HepG2 (cell line): ENCODE results near the gene VPS25. TPM values are rescaled to one million over a fixed set of nuclear protein-coding genes. Genes with fewer than 3 reads are reported as not detected.
A peak's percentile ranks its signal among the peaks of the same experiment; 100 is the strongest.

ENCODE experiments used
- CCDC6 ChIP-seq: sonication (generic); formaldehyde crosslinking; IDR thresholded peaks from 2 replicates; pipeline ENCODE4 v1.8.1; 2022; ENCODE audit warnings: mild to moderate bottlenecking, missing genetic modification reagents, moderate library complexity
- ESRRA ChIP-seq: sonication (generic); formaldehyde crosslinking; IDR thresholded peaks from 2 replicates; pipeline ENCODE4 v1.5.1; 2020; ENCODE audit warnings: mild to moderate bottlenecking, low read depth, missing genetic modification reagents
- GTF2F1 ChIP-seq: fragments of 150-350 bp; IDR thresholded peaks from 2 replicates; pipeline ENCODE4 v1.6.1; 2014; ENCODE audit warnings: low read length
- KDM2A ChIP-seq: sonication (generic); formaldehyde crosslinking; IDR thresholded peaks from 2 replicates; pipeline ENCODE4 v1.4.0; 2020; ENCODE audit warnings: low read depth, missing genetic modification reagents, borderline replicate concordance
- MYC ChIP-seq: sonication (generic); formaldehyde crosslinking; IDR thresholded peaks from 2 replicates; pipeline ENCODE4 v1.9.0; 2021; ENCODE audit warnings: missing genetic modification reagents, borderline replicate concordance
- SOX13 ChIP-seq, 3 experiments: fragments of 450-650 bp in 1 of 3; sonication (generic) in 1 of 3; formaldehyde crosslinking in 1 of 3; IDR thresholded peaks in 2 of 3; conservative IDR thresholded peaks in 1 of 3; 2 replicates each; pipeline versions ENCODE4 v1.5.0 to v1.6.1; 2016 to 2020; ENCODE audit warnings: antibody characterized with exemption in 1 of 3, mild to moderate bottlenecking in 1 of 3, missing compliant biosample characterization in 1 of 3, missing genetic modification reagents in 1 of 3, moderate library complexity in 1 of 3
- TBL1XR1 ChIP-seq: fragments of 150-350 bp; IDR thresholded peaks from 2 replicates; pipeline ENCODE4 v1.6.1; 2014; ENCODE audit warnings: borderline replicate concordance, low read length; ENCODE audit not compliant: partially characterized antibody
- XBP1 ChIP-seq: sonication (generic); formaldehyde crosslinking; IDR thresholded peaks from 2 replicates; pipeline ENCODE4 v1.5.0; 2020; ENCODE audit warnings: missing genetic modification reagents
- ZNF530 ChIP-seq: sonication (generic); formaldehyde crosslinking; IDR thresholded peaks from 2 replicates; pipeline ENCODE4 v1.5.0; 2020; ENCODE audit warnings: low read depth, mild to moderate bottlenecking, missing genetic modification reagents
- ZNF562 ChIP-seq: sonication (generic); formaldehyde crosslinking; IDR thresholded peaks from 2 replicates; pipeline ENCODE4 v1.8.0; 2022; ENCODE audit warnings: missing genetic modification reagents, borderline replicate concordance
- polyA plus RNA-seq, 8 experiments: library from polyadenylated mRNA; depleted of rRNA in 3 of 8; stranded (reverse) in 7 of 8; unstranded in 1 of 8; fragments of >200 nt; fragmentation: Illumina TruSeq in 4 of 8; extraction: Trizol in 4 of 8; gene quantifications; 2 replicates each; pipeline versions ENCODE4 v1.2.1 to v1.2.3, GENCODE V29; 2011 to 2016; ENCODE audit warnings: low read depth in 4 of 8, missing spikeins in 1 of 8, mixed read lengths in 1 of 8; ENCODE audit not compliant: insufficient read depth in 1 of 8
- total RNA-seq, 5 experiments: library from RNA; depleted of rRNA; stranded (reverse); fragments of >200 nt; fragmentation: Illumina TruSeq; extraction: Trizol; gene quantifications; 2 replicates each; pipeline ENCODE4 v1.2.3, GENCODE V29; 2016; ENCODE audit warnings: low read depth in 1 of 5
- TF ChIP-seq, protein P1 (sequence below): sonication (generic); formaldehyde crosslinking; IDR thresholded peaks from 2 replicates; pipeline ENCODE4 v1.9.0; 2021; ENCODE audit warnings: mild to moderate bottlenecking, missing genetic modification reagents
- TF ChIP-seq, protein P2 (sequence below): sonication (generic); formaldehyde crosslinking; IDR thresholded peaks from 2 replicates; pipeline ENCODE4 v1.4.0; 2020; ENCODE audit warnings: missing genetic modification reagents
- TF ChIP-seq, protein P3 (sequence below): sonication (generic); formaldehyde crosslinking; IDR thresholded peaks from 2 replicates; pipeline ENCODE4 v1.8.1; 2023; ENCODE audit warnings: mild to moderate bottlenecking, missing genetic modification reagents
- TF ChIP-seq, protein P4 (sequence below): sonication (generic); formaldehyde crosslinking; IDR thresholded peaks from 2 replicates; pipeline ENCODE4 v1.5.0; 2020; ENCODE audit warnings: mild to moderate bottlenecking, missing genetic modification reagents

VPS25 gene
- total and polyA plus RNA-seq, 2 of the 13 experiments (the other 11 are each of a cell fraction or from before 2014, with no cell fraction given), result 161 to 249 TPM

DNA sequence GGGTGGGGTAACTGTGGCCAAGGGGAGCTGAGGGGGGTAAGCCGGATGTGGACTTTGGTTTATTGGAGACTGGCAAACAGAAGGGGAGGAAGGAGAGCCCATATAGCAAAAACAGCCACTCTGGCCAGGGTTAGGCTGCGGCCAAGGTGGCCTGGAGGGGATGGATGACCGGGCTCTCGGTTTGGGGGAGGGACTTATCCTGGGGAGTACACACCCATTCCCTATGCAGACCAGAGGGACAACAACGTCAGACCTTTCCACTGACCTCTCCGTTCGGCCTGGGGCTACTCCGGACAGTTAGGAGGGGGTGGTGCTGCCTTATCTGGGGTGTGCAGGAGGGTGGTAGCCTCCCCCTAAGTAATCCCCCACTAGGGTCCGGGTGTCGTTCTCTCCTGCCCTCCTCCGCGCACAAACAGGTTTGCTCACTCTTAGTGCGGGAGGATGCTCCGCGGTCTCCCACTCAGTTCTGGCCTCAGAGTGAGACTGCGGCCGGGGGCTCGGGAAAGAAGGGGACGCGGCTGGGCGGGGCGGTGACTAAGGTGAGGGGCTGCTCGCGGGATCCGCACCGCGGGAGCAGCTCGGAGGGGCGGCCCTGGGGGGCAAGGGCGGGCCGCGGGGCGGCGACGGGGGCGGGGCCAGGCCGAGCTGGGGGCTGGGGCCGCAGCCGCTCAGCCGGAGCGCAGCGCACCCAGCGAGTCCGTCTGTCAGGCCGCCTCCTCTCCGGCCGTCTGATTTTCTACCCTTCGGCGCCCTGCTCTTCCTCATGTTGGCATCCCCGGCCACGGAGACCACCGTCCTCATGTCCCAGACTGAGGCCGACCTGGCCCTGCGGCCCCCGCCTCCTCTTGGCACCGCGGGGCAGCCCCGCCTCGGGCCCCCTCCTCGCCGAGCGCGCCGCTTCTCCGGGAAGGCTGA lies 6.9 kb downstream of the VPS25 start, which contains the start of gene WNK4 (continued):
- TF ChIP-seq, protein P1, sequence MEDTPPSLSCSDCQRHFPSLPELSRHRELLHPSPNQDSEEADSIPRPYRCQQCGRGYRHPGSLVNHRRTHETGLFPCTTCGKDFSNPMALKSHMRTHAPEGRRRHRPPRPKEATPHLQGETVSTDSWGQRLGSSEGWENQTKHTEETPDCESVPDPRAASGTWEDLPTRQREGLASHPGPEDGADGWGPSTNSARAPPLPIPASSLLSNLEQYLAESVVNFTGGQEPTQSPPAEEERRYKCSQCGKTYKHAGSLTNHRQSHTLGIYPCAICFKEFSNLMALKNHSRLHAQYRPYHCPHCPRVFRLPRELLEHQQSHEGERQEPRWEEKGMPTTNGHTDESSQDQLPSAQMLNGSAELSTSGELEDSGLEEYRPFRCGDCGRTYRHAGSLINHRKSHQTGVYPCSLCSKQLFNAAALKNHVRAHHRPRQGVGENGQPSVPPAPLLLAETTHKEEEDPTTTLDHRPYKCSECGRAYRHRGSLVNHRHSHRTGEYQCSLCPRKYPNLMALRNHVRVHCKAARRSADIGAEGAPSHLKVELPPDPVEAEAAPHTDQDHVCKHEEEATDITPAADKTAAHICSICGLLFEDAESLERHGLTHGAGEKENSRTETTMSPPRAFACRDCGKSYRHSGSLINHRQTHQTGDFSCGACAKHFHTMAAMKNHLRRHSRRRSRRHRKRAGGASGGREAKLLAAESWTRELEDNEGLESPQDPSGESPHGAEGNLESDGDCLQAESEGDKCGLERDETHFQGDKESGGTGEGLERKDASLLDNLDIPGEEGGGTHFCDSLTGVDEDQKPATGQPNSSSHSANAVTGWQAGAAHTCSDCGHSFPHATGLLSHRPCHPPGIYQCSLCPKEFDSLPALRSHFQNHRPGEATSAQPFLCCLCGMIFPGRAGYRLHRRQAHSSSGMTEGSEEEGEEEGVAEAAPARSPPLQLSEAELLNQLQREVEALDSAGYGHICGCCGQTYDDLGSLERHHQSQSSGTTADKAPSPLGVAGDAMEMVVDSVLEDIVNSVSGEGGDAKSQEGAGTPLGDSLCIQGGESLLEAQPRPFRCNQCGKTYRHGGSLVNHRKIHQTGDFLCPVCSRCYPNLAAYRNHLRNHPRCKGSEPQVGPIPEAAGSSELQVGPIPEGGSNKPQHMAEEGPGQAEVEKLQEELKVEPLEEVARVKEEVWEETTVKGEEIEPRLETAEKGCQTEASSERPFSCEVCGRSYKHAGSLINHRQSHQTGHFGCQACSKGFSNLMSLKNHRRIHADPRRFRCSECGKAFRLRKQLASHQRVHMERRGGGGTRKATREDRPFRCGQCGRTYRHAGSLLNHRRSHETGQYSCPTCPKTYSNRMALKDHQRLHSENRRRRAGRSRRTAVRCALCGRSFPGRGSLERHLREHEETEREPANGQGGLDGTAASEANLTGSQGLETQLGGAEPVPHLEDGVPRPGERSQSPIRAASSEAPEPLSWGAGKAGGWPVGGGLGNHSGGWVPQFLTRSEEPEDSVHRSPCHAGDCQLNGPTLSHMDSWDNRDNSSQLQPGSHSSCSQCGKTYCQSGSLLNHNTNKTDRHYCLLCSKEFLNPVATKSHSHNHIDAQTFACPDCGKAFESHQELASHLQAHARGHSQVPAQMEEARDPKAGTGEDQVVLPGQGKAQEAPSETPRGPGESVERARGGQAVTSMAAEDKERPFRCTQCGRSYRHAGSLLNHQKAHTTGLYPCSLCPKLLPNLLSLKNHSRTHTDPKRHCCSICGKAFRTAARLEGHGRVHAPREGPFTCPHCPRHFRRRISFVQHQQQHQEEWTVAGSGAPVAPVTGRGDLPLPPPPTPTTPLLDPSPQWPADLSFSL, result peak; percentile 69; the same call in 1 of the 2 replicates
- TF ChIP-seq, protein P2, sequence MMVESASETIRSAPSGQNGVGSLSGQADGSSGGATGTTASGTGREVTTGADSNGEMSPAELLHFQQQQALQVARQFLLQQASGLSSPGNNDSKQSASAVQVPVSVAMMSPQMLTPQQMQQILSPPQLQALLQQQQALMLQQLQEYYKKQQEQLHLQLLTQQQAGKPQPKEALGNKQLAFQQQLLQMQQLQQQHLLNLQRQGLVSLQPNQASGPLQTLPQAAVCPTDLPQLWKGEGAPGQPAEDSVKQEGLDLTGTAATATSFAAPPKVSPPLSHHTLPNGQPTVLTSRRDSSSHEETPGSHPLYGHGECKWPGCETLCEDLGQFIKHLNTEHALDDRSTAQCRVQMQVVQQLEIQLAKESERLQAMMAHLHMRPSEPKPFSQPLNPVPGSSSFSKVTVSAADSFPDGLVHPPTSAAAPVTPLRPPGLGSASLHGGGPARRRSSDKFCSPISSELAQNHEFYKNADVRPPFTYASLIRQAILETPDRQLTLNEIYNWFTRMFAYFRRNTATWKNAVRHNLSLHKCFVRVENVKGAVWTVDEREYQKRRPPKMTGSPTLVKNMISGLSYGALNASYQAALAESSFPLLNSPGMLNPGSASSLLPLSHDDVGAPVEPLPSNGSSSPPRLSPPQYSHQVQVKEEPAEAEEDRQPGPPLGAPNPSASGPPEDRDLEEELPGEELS (CRISPR knock-in tag), result peak; percentile 85
- TF ChIP-seq GTF2F1 (no peak), ZNF530 (CRISPR knock-in tag) (0 out of 2 replicates have a peak, but pooled peaks have one; percentile 50), SOX13 (IDR thresholded peaks at IDR 0.05) (peak; percentile 30; the same call in 1 of the 2 replicates), SOX13 (CRISPR knock-in tag; conservative IDR thresholded peaks at IDR 0.05 in 1 of 2, IDR thresholded peaks at IDR 0.05 in 1 of 2) (peak in 1 of 2 experiments; percentile 69; a peak in 2 of 4 replicates), KDM2A (CRISPR knock-in tag) (peak; percentile 96), ESRRA (no peak; the same call in 1 of the 2 replicates), XBP1 (CRISPR knock-in tag) (no peak), ZNF562 (CRISPR knock-in tag) (no peak), MYC (peak; percentile 11; the same call in 1 of the 2 replicates), CCDC6 (CRISPR knock-in tag) (peak; percentile 82; the same call in 1 of the 2 replicates), TBL1XR1 (no peak)
- TF ChIP-seq, protein P3, sequence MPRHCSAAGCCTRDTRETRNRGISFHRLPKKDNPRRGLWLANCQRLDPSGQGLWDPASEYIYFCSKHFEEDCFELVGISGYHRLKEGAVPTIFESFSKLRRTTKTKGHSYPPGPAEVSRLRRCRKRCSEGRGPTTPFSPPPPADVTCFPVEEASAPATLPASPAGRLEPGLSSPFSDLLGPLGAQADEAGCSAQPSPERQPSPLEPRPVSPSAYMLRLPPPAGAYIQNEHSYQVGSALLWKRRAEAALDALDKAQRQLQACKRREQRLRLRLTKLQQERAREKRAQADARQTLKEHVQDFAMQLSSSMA, result 0 out of 2 replicates have a peak, but pooled peaks have one; percentile 15
- TF ChIP-seq, protein P4, sequence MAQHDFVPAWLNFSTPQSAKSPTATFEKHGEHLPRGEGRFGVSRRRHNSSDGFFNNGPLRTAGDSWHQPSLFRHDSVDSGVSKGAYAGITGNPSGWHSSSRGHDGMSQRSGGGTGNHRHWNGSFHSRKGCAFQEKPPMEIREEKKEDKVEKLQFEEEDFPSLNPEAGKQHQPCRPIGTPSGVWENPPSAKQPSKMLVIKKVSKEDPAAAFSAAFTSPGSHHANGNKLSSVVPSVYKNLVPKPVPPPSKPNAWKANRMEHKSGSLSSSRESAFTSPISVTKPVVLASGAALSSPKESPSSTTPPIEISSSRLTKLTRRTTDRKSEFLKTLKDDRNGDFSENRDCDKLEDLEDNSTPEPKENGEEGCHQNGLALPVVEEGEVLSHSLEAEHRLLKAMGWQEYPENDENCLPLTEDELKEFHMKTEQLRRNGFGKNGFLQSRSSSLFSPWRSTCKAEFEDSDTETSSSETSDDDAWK (CRISPR knock-in tag), result no peak
